HCT116 (cell line): Measurements from ENCODE around the gene AATF. TPM values are rescaled to one million over a fixed set of nuclear protein-coding genes. Genes with fewer than 3 reads are reported as not detected.

ENCODE experiments used
- ATAC-seq: fragments of 200-7000 bp; cut with Tn5 transposase; 2 replicates; pipeline ENCODE4 v1.9.1; 2020; ENCODE audit warnings: mild to moderate bottlenecking, moderate library complexity
- BruUV-seq: library from RNA; stranded (reverse); fragments of 400-500 nt; replicated peaks from 2 replicates; lab custom pipeline; 2021; lab: Mats Ljungman, UMichigan
- CTCF ChIA-PET: fragments of 300-600 bp; sonication (Branson Sonifier 250); formaldehyde crosslinking; loops from one replicate; lab custom pipeline; 2021; ENCODE audit warnings: antibody characterized with exemption; lab: Charles Lee
- POLR2A ChIA-PET: fragments of 300-600, 350-600 bp; sonication (Branson Sonifier 250); formaldehyde crosslinking; loops from one replicate; lab custom pipeline; 2021; ENCODE audit warnings: antibody characterized with exemption; lab: Charles Lee
- RAD21 ChIA-PET, 2 experiments: fragments of 300-600 bp; sonication (Branson Sonifier 250); formaldehyde crosslinking; loops; one replicate each; lab custom pipeline; 2023; ENCODE audit warnings: low total read pairs in 2 of 2; ENCODE audit not compliant: uncharacterized antibody in 2 of 2, unreplicated experiment in 2 of 2, low non-redundant PET in 1 of 2; lab: Charles Lee
- DNase-seq: peaks from one replicate; pipeline ENCODE4 v3.0.0-alpha.2; 2010; ENCODE audit warnings: low read depth, low spot score
- H2AFZ ChIP-seq: fragments of 200-600 bp; shearing (Covaris generic), sonication (generic); 2 replicates; pipeline ENCODE4 v1.6.1; 2017; ENCODE audit warnings: low read depth, mixed run types, mixed read lengths, antibody characterized with exemption, low read length; ENCODE audit not compliant: poor library complexity, severe bottlenecking
- H3K27ac ChIP-seq: 2 replicates; pipeline ENCODE4 v1.5.1; 2012; ENCODE audit warnings: low read depth, low read length
- H3K27me3 ChIP-seq: fragments of 200-600 bp; sonication (generic); 2 replicates; pipeline ENCODE4 v1.6.1; 2016; ENCODE audit warnings: mixed run types, low read length, mixed read lengths; ENCODE audit not compliant: insufficient read depth
- H3K36me3 ChIP-seq, 2 experiments: fragments of 200-500 bp in 1 of 2; fragments of 200-600 bp in 1 of 2; sonication (Bioruptor generic) in 1 of 2; sonication (generic) in 1 of 2; 2 replicates each; pipeline versions ENCODE4 v1.5.1 to v1.6.1; 2014 to 2016; ENCODE audit warnings: low read length in 2 of 2, inconsistent platforms in 1 of 2, mixed read lengths in 1 of 2, mixed run types in 1 of 2; ENCODE audit not compliant: insufficient read depth in 2 of 2, control insufficient read depth in 1 of 2
- H3K4me1 ChIP-seq, 2 experiments: fragments of 200-600 bp in 1 of 2; sonication (generic) in 1 of 2; 2 replicates each; pipeline versions ENCODE4 v1.5.1 to v1.6.1; 2012 to 2017; ENCODE audit warnings: low read length in 2 of 2, inconsistent platforms in 1 of 2, mild to moderate bottlenecking in 1 of 2, mixed read lengths in 1 of 2, mixed run types in 1 of 2, moderate library complexity in 1 of 2; ENCODE audit not compliant: insufficient read depth in 2 of 2, control insufficient read depth in 1 of 2
- H3K4me2 ChIP-seq: fragments of 200-600 bp; sonication (generic); 2 replicates; pipeline ENCODE4 v1.6.1; 2017; ENCODE audit warnings: mixed run types, low read length, mixed read lengths
- H3K4me3 ChIP-seq, 2 experiments: fragments of 200-600 bp in 1 of 2; sonication (generic) in 1 of 2; replicated peaks in 1 of 2; 2 replicates each; pipeline ENCODE4 v1.5.1; 2011 to 2016; ENCODE audit warnings: low read length in 2 of 2, control low read depth in 1 of 2, low read depth in 1 of 2, mild to moderate bottlenecking in 1 of 2, mixed read lengths in 1 of 2, mixed run types in 1 of 2
- H3K79me2 ChIP-seq: fragments of 200-600 bp; sonication (generic); 2 replicates; pipeline ENCODE4 v1.6.1; 2017; ENCODE audit warnings: mild to moderate bottlenecking, mixed run types, low read length, moderate library complexity, mixed read lengths; ENCODE audit not compliant: insufficient read depth
- H3K9ac ChIP-seq: fragments of 200-600 bp; sonication (generic); 2 replicates; pipeline ENCODE4 v1.6.1; 2016; ENCODE audit warnings: low read length, mixed read lengths
- H3K9me2 ChIP-seq: fragments of 200-600 bp; sonication (generic), shearing (Covaris generic); 2 replicates; pipeline ENCODE4 v1.6.1; 2017; ENCODE audit warnings: mixed run types, mild to moderate bottlenecking, moderate library complexity; ENCODE audit not compliant: insufficient read depth
- H3K9me3 ChIP-seq, 2 experiments: fragments of 200-500 bp in 1 of 2; fragments of 200-600 bp in 1 of 2; sonication (Bioruptor generic) in 1 of 2; sonication (generic) in 1 of 2; 2 replicates each; pipeline ENCODE4 v1.6.1; 2014 to 2017; ENCODE audit warnings: low read length in 2 of 2, mixed read lengths in 2 of 2, inconsistent platforms in 1 of 2, low read depth in 1 of 2, mild to moderate bottlenecking in 1 of 2, mixed run types in 1 of 2, moderate library complexity in 1 of 2; ENCODE audit not compliant: control insufficient read depth in 1 of 2, insufficient read depth in 1 of 2
- H4K20me1 ChIP-seq: fragments of 200-600 bp; sonication (generic), shearing (Covaris generic); 2 replicates; pipeline ENCODE4 v1.6.1; 2017; ENCODE audit warnings: mixed run types, mild to moderate bottlenecking, moderate library complexity; ENCODE audit not compliant: insufficient read depth
- CBX3 ChIP-seq: IDR thresholded peaks from 2 replicates; pipeline ENCODE4 v1.6.1; 2012; ENCODE audit warnings: low read depth
- CEBPB ChIP-seq: IDR thresholded peaks from 2 replicates; pipeline ENCODE4 v1.6.1; 2012; ENCODE audit warnings: low read depth
- EGR1 ChIP-seq: IDR thresholded peaks from 2 replicates; pipeline ENCODE4 v1.6.1; 2012; ENCODE audit warnings: low read depth
- ELF1 ChIP-seq: IDR thresholded peaks from 2 replicates; pipeline ENCODE4 v1.6.1; 2012; ENCODE audit warnings: low read depth, borderline replicate concordance
- EZH2 ChIP-seq: fragments of 200-600 bp; sonication (generic); IDR thresholded peaks from 2 replicates; pipeline ENCODE4 v1.6.1; 2017; ENCODE audit warnings: antibody characterized with exemption, mixed run types
- EZH2phosphoT487 ChIP-seq: fragments of 200-600 bp; IDR thresholded peaks from 2 replicates; pipeline ENCODE4 v1.6.1; 2018; ENCODE audit warnings: antibody characterized with exemption, borderline replicate concordance
- POLR2A ChIP-seq: IDR thresholded peaks from 2 replicates; pipeline ENCODE4 v1.7.0; 2011; ENCODE audit warnings: borderline replicate concordance; ENCODE audit not compliant: insufficient read depth, insufficient read length; ENCODE audit errors: extremely low read depth
- POLR2AphosphoS5 ChIP-seq: IDR thresholded peaks from 2 replicates; pipeline ENCODE4 v1.6.1; 2011; ENCODE audit warnings: mild to moderate bottlenecking, low read depth, low read length, moderate library complexity
- RAD21 ChIP-seq: IDR thresholded peaks from 2 replicates; pipeline ENCODE4 v1.6.1; 2012; ENCODE audit warnings: low read depth, mild to moderate bottlenecking
- SIN3A ChIP-seq: IDR thresholded peaks from 2 replicates; pipeline ENCODE4 v1.6.1; 2012; ENCODE audit warnings: low read depth
- SP1 ChIP-seq: IDR thresholded peaks from 2 replicates; pipeline ENCODE4 v1.6.1; 2012; ENCODE audit warnings: low read depth
- TCF7L2 ChIP-seq: IDR thresholded peaks from 2 replicates; pipeline ENCODE4 v1.7.0; 2011; ENCODE audit warnings: borderline replicate concordance, inconsistent platforms; ENCODE audit not compliant: insufficient read depth, insufficient read length; ENCODE audit errors: extremely low read depth
- YY1 ChIP-seq: IDR thresholded peaks from 2 replicates; pipeline ENCODE4 v1.6.1; 2011; ENCODE audit warnings: low read length, low read depth, moderate library complexity, mild to moderate bottlenecking; ENCODE audit not compliant: insufficient replicate concordance; ENCODE audit errors: extremely low read depth
- ZFX ChIP-seq: fragments of 450-650 bp; IDR thresholded peaks from 2 replicates; pipeline ENCODE4 v1.6.1; 2017
- intact Hi-C: fragments of 100-400 bp; cut with micrococcal nuclease; formaldehyde crosslinking; loops from 2 replicates; pipeline ENCODE4 v1.10.0; 2022
- total RNA-seq: library from RNA; stranded (reverse); gene quantifications from one replicate; pipeline ENCODE4 v1.2.1, GENCODE V29; 2021; ENCODE audit not compliant: unreplicated experiment
- TF ChIP-seq, protein P1 (sequence below): IDR thresholded peaks from 2 replicates; pipeline ENCODE4 v1.6.1; 2012; ENCODE audit warnings: low read depth
- TF ChIP-seq, protein P2 (sequence below), 3 experiments: fragments of 200-600 bp in 1 of 3; sonication (generic) in 1 of 3; IDR thresholded peaks in 2 of 3; conservative IDR thresholded peaks in 1 of 3; 2 replicates each; pipeline ENCODE4 v1.5.1; 2012 to 2017; ENCODE audit warnings: low read depth in 2 of 3, low read length in 2 of 3, antibody characterized with exemption in 1 of 3, borderline replicate concordance in 1 of 3, control low read depth in 1 of 3, mild to moderate bottlenecking in 1 of 3, mixed read lengths in 1 of 3, mixed run types in 1 of 3, moderate library complexity in 1 of 3; ENCODE audit not compliant: insufficient read depth in 1 of 3

Gene AATF
- total RNA-seq, 1 experiment from 2014 or later = 105 TPM

DNA sequence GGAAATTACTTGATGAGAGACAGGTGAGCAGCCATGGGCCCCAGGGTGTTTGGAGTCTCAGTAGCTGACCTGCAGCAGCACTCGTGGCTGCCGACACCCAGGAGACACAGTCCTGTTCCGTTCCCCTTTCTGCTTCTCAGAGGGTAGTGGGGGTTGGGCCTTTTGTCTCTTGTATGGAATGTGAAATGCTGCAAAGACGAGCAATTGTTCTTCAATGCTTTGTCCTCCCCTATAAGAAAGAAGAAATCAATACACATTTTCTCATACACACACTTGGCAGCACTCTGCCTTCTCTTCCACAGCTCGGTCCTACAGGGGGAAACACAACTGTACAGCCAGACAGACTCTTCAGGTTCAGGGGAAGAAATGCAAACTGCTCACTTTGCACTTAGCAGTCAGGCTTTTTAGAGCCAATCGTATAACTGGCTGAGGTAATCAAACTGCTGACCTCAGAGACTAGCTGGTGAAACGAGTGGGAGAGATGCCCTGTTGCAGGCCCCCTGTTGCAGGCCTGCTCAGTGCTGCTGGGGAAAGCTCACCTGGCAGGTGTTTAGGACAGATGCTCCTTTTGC, 96.7 kb downstream of the AATF start (continued):
- TF ChIP-seq EZH2phosphoT487 = no peak

DNA sequence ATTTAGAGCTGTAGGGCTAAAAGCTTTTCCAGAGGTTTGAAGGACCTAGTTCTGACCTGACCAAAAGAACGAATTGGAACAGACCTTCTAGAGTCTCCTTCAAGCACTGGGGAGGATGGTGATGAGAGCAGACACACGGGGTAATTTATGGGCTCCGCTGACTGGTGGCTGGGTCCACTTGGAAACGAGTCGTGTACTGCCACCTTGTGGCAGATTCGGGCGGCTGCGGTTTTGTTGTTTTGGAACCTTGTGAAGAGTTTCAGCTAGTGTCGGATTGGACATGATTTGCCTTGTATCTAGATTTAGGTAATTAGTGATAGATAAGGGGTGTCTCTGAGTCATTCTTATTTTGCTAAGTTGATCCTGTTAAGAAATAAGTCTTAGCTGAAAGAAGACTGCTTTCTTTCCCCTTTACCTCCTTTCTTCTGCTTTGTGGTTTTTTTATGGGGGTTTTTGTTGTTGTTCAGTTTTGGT, 98.9 kb downstream of the AATF start:
- peaks cover 8 to 23% of the 10 kb centered on the region in 2 experiments; a peak in 3 of 4 replicates for H3K36me3 ChIP-seq
- RAD21 ChIA-PET = interaction anchor here (0.6 to 1.5 kb wide), 7 partner anchors 80 to 408 kb away, joined by 3 to 5 read pairs (median 3); no protein-coding TSS in a partner anchor
- 0 out of 4 replicates have a peak, but pooled peaks cover 2 to 5% of the 10 kb centered on the region in 2 experiments for H3K4me1 ChIP-seq
- POLR2A ChIA-PET = interaction anchor here (1.0 kb wide), 1 partner anchor 9 kb away, joined by 3 read pairs; no protein-coding TSS in a partner anchor
- no peaks in the 10 kb centered on the region for H3K27me3 ChIP-seq
- DNase-seq (peak; percentile 71), ATAC-seq (peak; percentile 91)
- no peak overlapping the region for H3K4me3 ChIP-seq
- no peak overlapping the region for H3K27ac ChIP-seq
- H3K79me2 ChIP-seq = peaks cover 16% of the 10 kb centered on the region
- H4K20me1 ChIP-seq = peaks cover 3% of the 10 kb centered on the region; the same call in 1 of the 2 replicates
- no peak overlapping the region for H3K9ac ChIP-seq
- intact Hi-C loops = loop anchor here (1.0 to 10.0 kb wide), 6 partner anchors 155 to 418 kb away; no protein-coding TSS in a partner anchor
- no peak overlapping the region for H2AFZ ChIP-seq
- H3K9me3 ChIP-seq = no peaks in the 10 kb centered on the region
- TF ChIP-seq CBX3 = no peak
- TF ChIP-seq YY1 = no peak
- TF ChIP-seq SP1 = no peak
- no peak for TF ChIP-seq EZH2phosphoT487
- TF ChIP-seq EZH2 = no peak
- TF ChIP-seq POLR2AphosphoS5 = peak; percentile 25; the same call in 1 of the 2 replicates
- TF ChIP-seq, protein P1, sequence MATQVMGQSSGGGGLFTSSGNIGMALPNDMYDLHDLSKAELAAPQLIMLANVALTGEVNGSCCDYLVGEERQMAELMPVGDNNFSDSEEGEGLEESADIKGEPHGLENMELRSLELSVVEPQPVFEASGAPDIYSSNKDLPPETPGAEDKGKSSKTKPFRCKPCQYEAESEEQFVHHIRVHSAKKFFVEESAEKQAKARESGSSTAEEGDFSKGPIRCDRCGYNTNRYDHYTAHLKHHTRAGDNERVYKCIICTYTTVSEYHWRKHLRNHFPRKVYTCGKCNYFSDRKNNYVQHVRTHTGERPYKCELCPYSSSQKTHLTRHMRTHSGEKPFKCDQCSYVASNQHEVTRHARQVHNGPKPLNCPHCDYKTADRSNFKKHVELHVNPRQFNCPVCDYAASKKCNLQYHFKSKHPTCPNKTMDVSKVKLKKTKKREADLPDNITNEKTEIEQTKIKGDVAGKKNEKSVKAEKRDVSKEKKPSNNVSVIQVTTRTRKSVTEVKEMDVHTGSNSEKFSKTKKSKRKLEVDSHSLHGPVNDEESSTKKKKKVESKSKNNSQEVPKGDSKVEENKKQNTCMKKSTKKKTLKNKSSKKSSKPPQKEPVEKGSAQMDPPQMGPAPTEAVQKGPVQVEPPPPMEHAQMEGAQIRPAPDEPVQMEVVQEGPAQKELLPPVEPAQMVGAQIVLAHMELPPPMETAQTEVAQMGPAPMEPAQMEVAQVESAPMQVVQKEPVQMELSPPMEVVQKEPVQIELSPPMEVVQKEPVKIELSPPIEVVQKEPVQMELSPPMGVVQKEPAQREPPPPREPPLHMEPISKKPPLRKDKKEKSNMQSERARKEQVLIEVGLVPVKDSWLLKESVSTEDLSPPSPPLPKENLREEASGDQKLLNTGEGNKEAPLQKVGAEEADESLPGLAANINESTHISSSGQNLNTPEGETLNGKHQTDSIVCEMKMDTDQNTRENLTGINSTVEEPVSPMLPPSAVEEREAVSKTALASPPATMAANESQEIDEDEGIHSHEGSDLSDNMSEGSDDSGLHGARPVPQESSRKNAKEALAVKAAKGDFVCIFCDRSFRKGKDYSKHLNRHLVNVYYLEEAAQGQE = no peak
- TF ChIP-seq ZFX = no peak
- TF ChIP-seq SIN3A = no peak
- TF ChIP-seq POLR2A = no peak
- no peak for TF ChIP-seq EGR1
- TF ChIP-seq RAD21 = peak; percentile 95
- TF ChIP-seq CEBPB = no peak
- TF ChIP-seq TCF7L2 = no peak
- TF ChIP-seq, protein P2, sequence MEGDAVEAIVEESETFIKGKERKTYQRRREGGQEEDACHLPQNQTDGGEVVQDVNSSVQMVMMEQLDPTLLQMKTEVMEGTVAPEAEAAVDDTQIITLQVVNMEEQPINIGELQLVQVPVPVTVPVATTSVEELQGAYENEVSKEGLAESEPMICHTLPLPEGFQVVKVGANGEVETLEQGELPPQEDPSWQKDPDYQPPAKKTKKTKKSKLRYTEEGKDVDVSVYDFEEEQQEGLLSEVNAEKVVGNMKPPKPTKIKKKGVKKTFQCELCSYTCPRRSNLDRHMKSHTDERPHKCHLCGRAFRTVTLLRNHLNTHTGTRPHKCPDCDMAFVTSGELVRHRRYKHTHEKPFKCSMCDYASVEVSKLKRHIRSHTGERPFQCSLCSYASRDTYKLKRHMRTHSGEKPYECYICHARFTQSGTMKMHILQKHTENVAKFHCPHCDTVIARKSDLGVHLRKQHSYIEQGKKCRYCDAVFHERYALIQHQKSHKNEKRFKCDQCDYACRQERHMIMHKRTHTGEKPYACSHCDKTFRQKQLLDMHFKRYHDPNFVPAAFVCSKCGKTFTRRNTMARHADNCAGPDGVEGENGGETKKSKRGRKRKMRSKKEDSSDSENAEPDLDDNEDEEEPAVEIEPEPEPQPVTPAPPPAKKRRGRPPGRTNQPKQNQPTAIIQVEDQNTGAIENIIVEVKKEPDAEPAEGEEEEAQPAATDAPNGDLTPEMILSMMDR (IDR thresholded peaks at IDR 0.05 in 2 of 3, conservative IDR thresholded peaks at IDR 0.05 in 1 of 3; ENCODE audit: borderline replicate concordance in 1 of 3, insufficient read depth in 1 of 3, low read depth in 2 of 3, low read length in 2 of 3) = peak; percentile 77 to 92 (median 88)
- TF ChIP-seq ELF1 = no peak
- CTCF ChIA-PET = interaction anchor here (0.6 to 3.4 kb wide), 19 partner anchors 9 to 446 kb away, joined by 3 to 24 read pairs (median 7); partner anchors contain the start of gene MRM1
- H3K4me2 ChIP-seq = no peak overlapping the region
- H3K9me2 ChIP-seq = no peaks in the 10 kb centered on the region
- no TSS peak for BruUV-seq
